ENCODE measurements around the gene PI4KB.

DNA sequence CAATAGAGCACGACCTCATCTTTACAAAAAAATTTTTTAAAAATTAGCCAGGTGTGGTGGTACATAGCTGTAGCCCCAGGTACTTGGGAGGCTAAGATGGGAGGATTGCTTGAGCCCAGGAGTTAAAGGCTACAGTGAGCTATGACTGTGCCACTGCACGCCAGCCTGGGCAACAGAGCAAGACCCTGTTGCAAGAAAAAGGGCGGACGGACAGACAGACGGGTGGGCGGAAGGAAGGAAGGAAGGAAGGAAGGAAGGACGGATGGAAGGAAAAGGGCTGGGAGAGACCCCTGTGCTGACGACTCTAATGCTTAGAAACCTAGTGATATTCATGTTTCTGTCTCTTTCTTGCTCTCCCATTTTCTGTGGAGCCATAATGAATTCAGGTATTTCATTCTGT is 14.4 kb downstream of the PI4KB start:
- TF ChIP-seq, protein P1, sequence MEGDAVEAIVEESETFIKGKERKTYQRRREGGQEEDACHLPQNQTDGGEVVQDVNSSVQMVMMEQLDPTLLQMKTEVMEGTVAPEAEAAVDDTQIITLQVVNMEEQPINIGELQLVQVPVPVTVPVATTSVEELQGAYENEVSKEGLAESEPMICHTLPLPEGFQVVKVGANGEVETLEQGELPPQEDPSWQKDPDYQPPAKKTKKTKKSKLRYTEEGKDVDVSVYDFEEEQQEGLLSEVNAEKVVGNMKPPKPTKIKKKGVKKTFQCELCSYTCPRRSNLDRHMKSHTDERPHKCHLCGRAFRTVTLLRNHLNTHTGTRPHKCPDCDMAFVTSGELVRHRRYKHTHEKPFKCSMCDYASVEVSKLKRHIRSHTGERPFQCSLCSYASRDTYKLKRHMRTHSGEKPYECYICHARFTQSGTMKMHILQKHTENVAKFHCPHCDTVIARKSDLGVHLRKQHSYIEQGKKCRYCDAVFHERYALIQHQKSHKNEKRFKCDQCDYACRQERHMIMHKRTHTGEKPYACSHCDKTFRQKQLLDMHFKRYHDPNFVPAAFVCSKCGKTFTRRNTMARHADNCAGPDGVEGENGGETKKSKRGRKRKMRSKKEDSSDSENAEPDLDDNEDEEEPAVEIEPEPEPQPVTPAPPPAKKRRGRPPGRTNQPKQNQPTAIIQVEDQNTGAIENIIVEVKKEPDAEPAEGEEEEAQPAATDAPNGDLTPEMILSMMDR (IDR thresholded peaks at IDR 0.05; ENCODE audit: low read depth, low read length, poor library complexity, severe bottlenecking), result no peak
- no peak for TF ChIP-seq EZH2phosphoT487 (IDR thresholded peaks at IDR 0.05; ENCODE audit: borderline replicate concordance, low read length)
